ENCODE results near the gene ARSG. TPM values are rescaled to one million over a fixed set of nuclear protein-coding genes. Genes with fewer than 3 reads are reported as not detected.

Gene ARSG
- total and polyA plus RNA-seq, 12 donors: 0.95 to 6.2 (median 3.5) TPM

GRCh38 chr17:68294617-68295016 is 3.3 kb downstream of the ARSG start:
- no peak for TF ChIP-seq CTCF (IDR thresholded peaks at IDR 0.05)
- Histone ChIP-seq H3K4me3 (no peak overlapping the region), H3K36me3 (no peaks in the 10 kb centered on the region), H3K9me3 (no peaks in the 10 kb centered on the region), H3K4me1 (peaks cover 4 to 61% (median 20%) of the 10 kb centered on the region in 9 donors), H3K27me3 (peaks cover 0 to 34% (median 14%) of the 10 kb centered on the region in 7 donors), H3K27ac (no peak overlapping the region)
- no peak for DNase-seq
- ATAC-seq: no peak
- intact Hi-C loops (cut with DNase I): loop anchor here in 3 of 10 donors (5.0 to 10.0 kb wide), 3 partner anchors 83 to 100 kb away; no protein-coding TSS in a partner anchor
- 88 to 89% methylated on average over 4 of the region's 4 CpGs for WGBS, 2 donors

- no peak for TF ChIP-seq CTCF (IDR thresholded peaks at IDR 0.05)
- DNase-seq (no peak), ATAC-seq (no peak)
- intact Hi-C loops (cut with DNase I): loop anchor here in 1 of 10 donors (10.0 kb wide), 1 partner anchor 100 kb away; no protein-coding TSS in a partner anchor
- H3K4me3 ChIP-seq: no peak overlapping the region
- peaks cover 4 to 57% (median 19%) of the 10 kb centered on the region in 9 donors for H3K4me1 ChIP-seq
- H3K27me3 ChIP-seq: peaks cover 0 to 34% (median 14%) of the 10 kb centered on the region in 7 donors
- WGBS, 2 donors: 88 to 91% methylated on average over 7 of the region's 7 CpGs
- no peaks in the 10 kb centered on the region for H3K36me3 ChIP-seq
- H3K27ac ChIP-seq: no peak overlapping the region
- H3K9me3 ChIP-seq: no peaks in the 10 kb centered on the region
Measured at GRCh38 chr17:68295086-68295485, 3.8 kb downstream of the ARSG start.

GRCh38 chr17:68296217-68297191 is 5.2 kb downstream of the ARSG start:
- Histone ChIP-seq H3K27ac (peak overlapping the region in 1 of 10 donors; percentile 79), H3K27me3 (peaks cover 0 to 34% (median 14%) of the 10 kb centered on the region in 7 donors), H3K4me3 (no peak overlapping the region), H3K4me1 (peaks cover 0 to 48% (median 10%) of the 10 kb centered on the region in 9 donors), H3K36me3 (no peaks in the 10 kb centered on the region), H3K9me3 (no peaks in the 10 kb centered on the region)
- DNase-seq: no peak
- no peak for TF ChIP-seq CTCF (IDR thresholded peaks at IDR 0.05)
- 92 to 93% methylated on average over 18 of the region's 18 CpGs for WGBS, 2 donors
- intact Hi-C loops (cut with DNase I): loop anchor here in 1 of 10 donors (10.0 kb wide), 1 partner anchor 98 kb away; no protein-coding TSS in a partner anchor
- ATAC-seq: peak in 1 of 8 donors; percentile 29

GRCh38 chr17:68297195-68297594 is 5.9 kb downstream of the ARSG start:
- no peaks in the 10 kb centered on the region for H3K36me3 ChIP-seq
- no peaks in the 10 kb centered on the region for H3K9me3 ChIP-seq
- no peak overlapping the region for H3K4me3 ChIP-seq
- peaks cover 0 to 34% (median 12%) of the 10 kb centered on the region in 7 donors for H3K27me3 ChIP-seq
- DNase-seq (no peak), ATAC-seq (no peak)
- intact Hi-C loops (cut with DNase I): loop anchor here in 1 of 10 donors (10.0 kb wide), 1 partner anchor 98 kb away; no protein-coding TSS in a partner anchor
- TF ChIP-seq CTCF (IDR thresholded peaks at IDR 0.05): no peak
- peaks cover 0 to 45% (median 7%) of the 10 kb centered on the region in 9 donors for H3K4me1 ChIP-seq
- peak overlapping the region in 1 of 10 donors; percentile 79 for H3K27ac ChIP-seq
- 75 to 77% methylated on average over 4 of the region's 4 CpGs for WGBS, 2 donors
